ENCODE measurements around the gene CARHSP1. TPM values are rescaled to one million over a fixed set of nuclear protein-coding genes. Genes with fewer than 3 reads are reported as not detected.

CARHSP1 gene
- total and polyA plus RNA-seq, 2 of the 8 experiments (the other 6 are each of a cell fraction or from before 2014, with no cell fraction given) = 292 to 300 TPM

- Histone ChIP-seq H3K23me2 (ENCODE audit: low read depth, low read length) (no peaks in the 10 kb centered on the region), H3K27me3 (replicated peaks in 1 of 4; ENCODE audit: control insufficient read depth in 3 of 4, extremely low read depth in 1 of 4, insufficient read depth in 3 of 4, low read length in 3 of 4) (no peaks in the 10 kb centered on the region), H3K4me3 (ENCODE audit: extremely low read depth in 1 of 4, insufficient read depth in 2 of 4, low read depth in 3 of 4, low read length in 4 of 4) (no peak overlapping the region), H2BK12ac (ENCODE audit: low read depth, low read length) (no peak overlapping the region), H3K79me1 (ENCODE audit: low read depth, low read length) (no peaks in the 10 kb centered on the region; the same call in 1 of the 2 replicates), H2BK20ac (ENCODE audit: low read length) (no peak overlapping the region), H3K4ac (replicated peaks; ENCODE audit: insufficient read length, low read depth, low read length) (no peak overlapping the region), H3K56ac (replicated peaks; ENCODE audit: insufficient read length, low read depth, low read length) (no peak overlapping the region), H3K27ac (ENCODE audit: low read depth, low read length) (no peak overlapping the region), H2BK120ac (replicated peaks; ENCODE audit: low read depth, low read length) (no peak overlapping the region), H4K8ac (ENCODE audit: extremely low read depth, insufficient read depth, low read length) (no peak overlapping the region), H3K36me3 (ENCODE audit: control insufficient read depth in 2 of 4, insufficient read depth in 4 of 4, low read length in 3 of 4) (peaks cover 41 to 92% (median 73%) of the 10 kb centered on the region in 4 experiments), H3K9me3 (ENCODE audit: insufficient read depth in 2 of 2, low read depth in 1 of 2, low read length in 1 of 2) (no peaks in the 10 kb centered on the region), H3K14ac (ENCODE audit: insufficient read length) (no peak overlapping the region), H3K4me2 (ENCODE audit: insufficient read depth in 1 of 2, low read depth in 2 of 2, low read length in 2 of 2) (no peak overlapping the region), H4K91ac (replicated peaks; ENCODE audit: insufficient read length, low read length) (no peak overlapping the region), H4K5ac (ENCODE audit: insufficient read length, low read depth, low read length) (no peak overlapping the region), H2BK5ac (ENCODE audit: low read depth, low read length) (no peak overlapping the region), H3K18ac (ENCODE audit: extremely low read depth, low read length) (no peak overlapping the region), H2BK15ac (ENCODE audit: low read length) (no peak overlapping the region), H3K9ac (replicated peaks in 1 of 4; ENCODE audit: extremely low read depth in 1 of 4, low read depth in 3 of 4, low read length in 3 of 4) (no peak overlapping the region), H2AFZ (ENCODE audit: low read length) (no peak overlapping the region), H4K20me1 (replicated peaks in 1 of 2; ENCODE audit: control insufficient read depth in 1 of 2, insufficient read depth in 2 of 2, low read length in 2 of 2) (peaks cover 9% of the 10 kb centered on the region in 2 experiments), H2AK5ac (ENCODE audit: low read depth, low read length) (no peak overlapping the region), H3K4me1 (replicated peaks in 1 of 4; ENCODE audit: control insufficient read depth in 3 of 4, insufficient read depth in 4 of 4, low read length in 3 of 4) (no peaks in the 10 kb centered on the region; a peak in 2 of 7 replicates), H3K23ac (ENCODE audit: insufficient read length) (no peak overlapping the region), H3K79me2 (ENCODE audit: control insufficient read depth in 1 of 2, insufficient read depth in 2 of 2, low read length in 2 of 2) (no peaks in the 10 kb centered on the region)
- WGBS, 2 experiments (ENCODE audit: extremely low coverage in 1 of 2, insufficient coverage in 1 of 2, insufficient read length in 1 of 2, insufficient replicate concordance in 2 of 2, low coverage in 1 of 2, low lambda C conversion rate in 2 of 2, missing lambda C conversion rate in 1 of 2) = 97% methylated on average over 9 of the region's 9 CpGs; no CpG with 5 or more reads in 1 of the 2 experiments
- no peak for DNase-seq (ENCODE audit: low read depth in 1 of 2, low spot score in 2 of 2)
- ChIA-PET POLR2A (ENCODE audit: partially characterized antibody) (no interaction called here), CTCF (ENCODE audit: partially characterized antibody) (interaction anchor here (1.0 to 1.4 kb wide), 2 partner anchors 12 to 232 kb away, joined by 4 read pairs; no protein-coding TSS in a partner anchor)
- no peak for FAIRE-seq
- no peak for TF ChIP-seq RNF2 (IDR thresholded peaks at IDR 0.05; ENCODE audit: borderline replicate concordance, low read depth, low read length, missing control alignments, poor library complexity, severe bottlenecking)
- TF ChIP-seq SUZ12 (IDR thresholded peaks at IDR 0.05; ENCODE audit: low read length) = no peak
- no peak for TF ChIP-seq ZNF274 (IDR thresholded peaks at IDR 0.05; ENCODE audit: borderline replicate concordance, extremely low read depth, low read length)
- TF ChIP-seq NANOG (IDR thresholded peaks at IDR 0.05; ENCODE audit: insufficient read depth, low read depth, low read length, poor library complexity, severe bottlenecking) = no peak
Observed at GRCh38 chr16:8903004-8903403, 34.2 kb upstream of the CARHSP1 start.
